Inflammatory macrophage treated with lipopolysaccharide for 1 hour (primary cell): ENCODE results near the gene CTNND2.

Experiments
- DNase-seq, 2 donors: peaks; one replicate each; pipeline ENCODE4 v3.0.0-alpha.2; 2020 to 2022

Gene CTNND2

DNA sequence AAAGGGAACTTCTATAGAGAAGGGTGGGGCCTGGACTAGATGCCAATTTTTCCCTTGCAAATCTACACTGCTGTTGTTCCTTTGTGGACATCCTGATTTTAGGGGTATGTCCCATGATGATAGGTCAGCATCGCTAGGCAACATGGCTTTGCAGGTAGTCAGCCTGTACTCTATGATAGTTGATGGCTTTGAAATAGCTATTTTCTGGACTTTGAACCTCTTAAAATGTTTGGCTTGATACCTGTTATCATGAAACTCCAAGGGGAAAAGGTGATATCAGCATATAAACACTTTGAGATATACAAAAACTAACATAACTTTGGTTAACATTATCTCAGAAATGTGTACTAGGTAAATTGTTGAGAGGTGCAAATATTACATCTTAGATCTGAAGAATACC is 533.2 kb downstream of the CTNND2 start:
- DNase-seq = no peak

DNA sequence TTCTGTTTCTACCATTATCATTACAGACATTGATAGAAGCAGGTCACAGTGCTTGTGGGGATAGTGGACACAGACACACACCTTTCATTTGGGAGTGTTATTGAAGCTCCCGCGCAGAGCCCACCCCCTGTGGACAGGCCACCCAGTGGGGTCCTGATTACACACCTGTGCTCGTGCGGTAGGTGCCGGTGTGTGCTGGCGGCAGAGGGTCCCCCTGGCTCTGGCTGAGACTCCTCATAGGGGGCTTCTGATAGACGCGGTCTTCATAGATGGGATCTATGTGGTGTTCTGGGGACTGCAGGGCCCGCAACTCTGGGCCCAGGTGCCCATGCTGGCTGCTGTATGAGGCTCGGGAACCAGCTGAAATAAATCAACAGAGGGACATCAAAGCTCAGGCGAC is 539.7 kb downstream of the CTNND2 start:
- no peak for DNase-seq

DNA sequence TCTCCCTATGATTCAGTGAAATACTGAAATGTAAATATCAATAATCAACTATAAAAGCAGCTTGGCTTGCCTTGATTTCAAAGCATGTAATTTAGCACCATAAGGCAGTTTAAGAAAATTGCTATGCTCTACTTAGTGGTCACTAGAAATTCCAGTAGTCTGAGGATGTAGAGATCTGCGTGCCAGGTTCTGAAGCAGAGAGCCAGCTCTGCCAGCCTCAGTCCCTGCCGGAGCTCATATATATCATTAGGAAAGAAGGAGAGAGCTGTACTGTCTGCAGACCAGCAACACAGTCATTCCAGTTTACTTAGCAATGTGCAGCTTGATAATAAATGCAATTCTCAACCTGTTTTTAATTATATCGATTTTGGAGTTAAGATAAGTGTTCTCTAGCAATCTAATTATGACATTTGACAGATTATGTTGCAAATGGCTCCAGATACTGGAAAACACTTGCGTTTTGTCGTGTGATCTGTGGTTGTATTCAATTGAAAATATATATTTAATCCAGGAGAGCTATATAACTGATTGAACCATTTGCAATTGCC is 540.5 kb downstream of the CTNND2 start:
- DNase-seq = no peak

DNA sequence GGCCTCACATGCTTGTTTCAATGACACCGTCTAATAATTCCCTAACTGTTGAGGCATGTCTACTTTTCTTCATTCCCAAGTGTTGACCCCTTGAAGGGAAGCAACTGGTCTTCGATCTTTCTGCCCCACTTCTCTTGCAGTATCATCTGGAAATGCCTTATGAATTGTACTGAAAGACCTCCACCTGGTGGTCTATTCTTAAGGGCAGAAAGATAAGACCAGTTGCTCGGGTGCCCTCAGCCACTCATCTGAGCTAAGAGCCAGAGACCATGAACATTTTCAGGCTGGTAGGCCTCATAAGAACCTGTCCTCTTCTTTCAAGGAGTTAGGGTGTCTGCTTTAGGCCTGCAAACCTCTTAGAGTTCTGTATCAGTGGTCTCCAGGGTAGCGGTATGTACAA is 542.5 kb downstream of the CTNND2 start:
- DNase-seq = no peak

DNA sequence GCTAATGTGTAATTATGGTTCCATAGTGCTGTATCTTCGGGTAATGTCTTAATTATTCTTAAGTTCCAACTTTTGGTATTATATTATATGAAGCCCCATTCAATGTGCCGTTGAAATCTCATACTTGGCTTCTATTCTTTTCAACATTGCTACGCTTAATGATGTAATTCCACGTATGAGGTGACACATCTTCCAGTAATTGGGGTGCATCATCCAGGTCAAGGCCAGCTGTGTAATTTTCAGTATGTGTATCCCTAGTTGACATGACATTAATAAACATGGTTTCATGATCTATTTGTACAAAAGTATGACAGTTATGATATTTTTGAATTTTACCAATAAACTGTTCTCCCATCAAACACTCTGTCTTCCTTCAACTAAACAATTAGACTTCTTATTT is 546.3 kb downstream of the CTNND2 start:
- no peak for DNase-seq

DNA sequence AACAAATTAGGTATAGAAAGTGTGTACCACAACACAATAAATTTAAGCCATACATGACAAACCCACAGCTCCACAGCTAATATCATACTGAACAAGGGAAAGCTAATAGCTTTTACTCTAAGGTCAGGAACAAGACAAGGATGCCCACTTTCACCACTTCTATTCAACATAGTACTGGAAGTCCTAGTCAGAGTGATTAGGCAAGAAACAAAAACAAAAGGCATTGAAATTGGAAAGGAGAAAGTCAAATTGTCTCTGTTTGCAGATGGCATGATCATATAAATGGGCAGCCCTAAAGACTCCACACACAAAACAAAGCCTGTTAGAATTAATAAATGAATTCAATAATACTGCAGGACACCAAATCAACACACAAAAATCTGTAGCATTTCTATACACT is 548.8 kb downstream of the CTNND2 start:
- no peak for DNase-seq

DNA sequence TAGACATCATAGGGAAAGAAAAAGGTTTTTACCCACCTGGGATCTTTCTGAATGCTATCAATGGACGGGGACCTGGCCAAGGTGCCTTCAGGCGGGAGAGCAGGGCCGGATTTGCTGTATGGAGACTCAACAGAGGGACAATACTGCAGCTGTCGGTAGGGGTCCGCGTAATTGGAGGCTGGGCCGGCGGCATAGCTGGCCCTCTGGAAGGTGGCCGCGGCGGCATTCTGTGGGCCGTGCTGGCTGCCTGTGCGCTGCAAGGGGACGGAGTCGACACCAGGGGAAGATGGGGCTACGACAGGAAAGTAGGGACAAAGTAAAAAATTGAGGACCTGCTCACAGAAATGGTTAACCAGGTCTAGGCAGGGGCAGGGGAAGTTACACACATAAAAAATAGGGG is 557.9 kb downstream of the CTNND2 start:
- no peak for DNase-seq

DNA sequence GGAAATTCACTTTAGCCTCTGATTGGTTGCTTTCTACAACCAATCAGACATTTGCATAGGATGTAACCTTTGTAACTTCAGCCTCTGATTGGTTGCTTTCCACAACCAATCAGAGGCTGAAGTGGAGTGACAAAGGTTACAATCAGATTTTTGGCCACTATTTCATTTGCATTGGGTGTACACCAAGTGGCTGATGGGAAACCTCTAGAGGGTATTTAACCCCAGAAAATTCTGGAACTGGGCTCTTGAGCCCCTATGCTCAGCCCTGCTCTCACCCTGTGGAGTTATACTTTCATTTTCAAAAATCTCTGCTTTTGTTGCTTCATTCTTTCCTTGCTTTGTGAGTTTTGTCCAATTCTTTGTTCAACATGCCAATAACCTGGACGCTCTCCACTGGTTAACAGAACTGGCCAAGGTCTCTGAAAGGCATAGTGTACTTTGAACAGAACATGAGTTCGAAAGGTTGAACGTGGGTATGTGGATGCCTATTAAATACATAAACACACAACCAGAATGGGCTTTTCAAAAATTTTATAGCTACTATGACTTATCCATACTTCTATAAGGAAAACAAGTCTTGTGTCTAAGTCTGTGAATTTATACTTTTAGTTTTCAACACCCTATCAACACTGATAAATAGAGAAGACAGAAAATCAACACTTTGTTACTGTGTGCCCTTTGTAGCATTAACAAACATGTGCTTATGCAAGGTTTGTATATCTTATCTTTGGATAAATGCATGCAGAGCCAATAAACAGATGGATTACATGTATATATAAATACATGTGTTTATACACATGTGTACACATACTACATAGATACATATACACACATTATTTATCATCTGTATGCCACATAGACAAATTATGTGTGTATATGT is 568.1 kb downstream of the CTNND2 start:
- no peak for DNase-seq

DNA sequence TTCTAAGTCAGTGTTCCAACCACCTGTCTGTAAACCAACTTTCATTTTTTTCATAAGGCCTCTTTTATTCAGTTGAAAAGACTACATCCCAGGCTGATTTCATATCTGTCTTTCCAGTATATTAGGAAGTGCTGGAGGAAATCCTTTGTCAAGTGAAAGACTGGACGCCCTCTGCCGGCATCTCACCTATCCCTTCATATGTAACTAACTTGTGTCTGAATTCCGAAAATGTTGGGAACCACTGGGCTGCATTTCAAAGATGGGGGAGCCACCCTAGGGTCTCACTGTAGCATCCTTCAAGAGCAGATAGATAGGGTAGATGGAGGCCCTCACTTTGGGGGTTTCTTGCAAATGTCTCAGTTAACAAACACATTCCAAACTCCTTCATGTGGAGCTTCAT is 569.8 kb downstream of the CTNND2 start:
- no peak for DNase-seq

DNA sequence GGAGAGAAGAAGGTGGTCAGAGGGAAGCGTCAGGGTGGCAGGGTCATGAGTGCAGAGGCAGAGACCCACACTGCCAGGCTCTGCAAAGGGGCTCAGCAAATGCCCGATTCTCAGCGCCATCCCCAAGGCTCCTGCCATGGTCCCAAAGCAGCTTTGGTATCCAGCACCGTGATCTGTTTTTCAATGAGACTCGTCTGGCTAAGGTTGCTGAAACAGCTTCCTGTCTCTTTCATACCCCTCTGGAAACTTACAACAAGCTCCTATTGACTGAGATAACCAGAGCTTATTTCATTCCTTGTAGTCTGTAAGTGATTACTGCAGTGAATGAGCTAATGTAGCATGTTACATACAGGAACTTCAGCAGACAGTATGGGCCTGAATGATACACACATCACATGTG is 574.6 kb downstream of the CTNND2 start:
- no peak for DNase-seq

DNA sequence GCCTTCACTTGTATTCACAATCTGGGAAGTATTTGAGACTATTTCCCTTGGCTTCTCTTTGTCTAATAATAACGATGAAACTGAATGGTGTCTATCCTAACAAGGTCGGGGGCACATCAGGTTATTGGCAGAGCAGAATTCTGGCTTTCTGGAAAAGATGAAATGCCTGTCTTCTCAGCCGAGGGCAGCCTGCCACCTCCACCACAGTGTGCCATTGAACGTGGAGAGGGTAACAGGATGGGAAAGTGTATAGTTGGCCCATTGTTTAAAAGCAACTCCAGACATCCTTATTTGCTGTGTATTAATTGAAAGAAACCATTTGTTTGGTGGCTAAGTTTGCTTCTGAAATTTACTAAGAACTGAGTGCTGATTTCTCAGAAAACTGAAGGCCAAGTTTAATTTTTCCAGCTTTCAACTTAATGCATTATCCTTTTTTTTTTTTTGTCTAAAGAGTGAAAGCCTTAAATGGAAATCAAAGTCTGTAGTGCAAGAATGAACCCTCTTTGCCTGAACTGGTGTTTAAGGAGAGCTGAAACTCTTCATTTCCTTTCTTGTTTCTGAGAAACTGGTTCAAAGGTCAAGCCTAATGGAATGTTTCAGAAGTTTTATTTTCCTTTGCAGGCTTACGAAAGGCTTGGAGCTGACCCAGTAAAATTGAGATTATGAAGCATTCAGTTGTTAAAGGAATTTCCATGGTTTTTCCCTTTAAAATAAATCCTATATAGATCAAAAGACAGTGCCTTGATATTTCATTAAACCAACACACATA is 579.5 kb downstream of the CTNND2 start:
- DNase-seq = peak; percentile 30 to 33

DNA sequence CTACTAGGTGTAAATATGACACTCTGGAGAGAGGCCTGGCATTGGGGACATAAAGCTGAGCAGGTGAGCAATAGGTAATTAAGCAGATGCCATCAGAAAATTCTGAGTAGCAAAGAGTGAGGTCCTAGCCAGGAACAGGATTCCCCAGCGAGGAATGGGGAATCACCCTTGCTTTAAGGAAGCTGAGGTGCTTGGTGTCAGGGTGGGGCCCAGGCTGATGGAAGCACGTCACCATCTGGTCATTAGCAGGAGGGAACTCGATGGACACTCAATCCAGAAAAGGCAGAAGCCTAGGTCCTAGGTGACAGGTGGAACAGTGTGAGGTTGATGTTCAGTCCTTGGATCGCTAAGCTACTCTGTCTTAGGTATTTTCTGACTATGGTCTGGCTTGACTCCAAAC is 580.5 kb downstream of the CTNND2 start:
- peak; percentile 11 to 17 for DNase-seq

DNA sequence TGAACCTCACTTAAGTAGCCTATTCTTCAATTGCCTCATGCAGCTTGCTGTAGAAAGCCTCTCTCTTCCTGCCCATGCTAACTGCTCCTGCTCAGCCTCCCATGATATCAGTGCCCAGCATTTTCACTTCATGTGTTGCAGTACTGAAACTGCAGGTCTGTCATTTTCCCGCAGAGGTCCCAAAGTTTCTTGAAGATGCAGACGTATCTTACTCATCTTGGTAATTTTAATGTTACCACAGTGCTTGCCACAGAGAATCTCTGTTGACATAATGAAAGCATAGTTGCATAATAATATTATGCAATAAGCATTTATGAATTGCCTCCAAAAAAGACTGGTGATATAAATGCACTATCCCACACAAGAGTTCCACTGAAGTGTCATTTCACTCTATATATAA is 582.1 kb downstream of the CTNND2 start:
- peak; percentile 95 for DNase-seq

DNA sequence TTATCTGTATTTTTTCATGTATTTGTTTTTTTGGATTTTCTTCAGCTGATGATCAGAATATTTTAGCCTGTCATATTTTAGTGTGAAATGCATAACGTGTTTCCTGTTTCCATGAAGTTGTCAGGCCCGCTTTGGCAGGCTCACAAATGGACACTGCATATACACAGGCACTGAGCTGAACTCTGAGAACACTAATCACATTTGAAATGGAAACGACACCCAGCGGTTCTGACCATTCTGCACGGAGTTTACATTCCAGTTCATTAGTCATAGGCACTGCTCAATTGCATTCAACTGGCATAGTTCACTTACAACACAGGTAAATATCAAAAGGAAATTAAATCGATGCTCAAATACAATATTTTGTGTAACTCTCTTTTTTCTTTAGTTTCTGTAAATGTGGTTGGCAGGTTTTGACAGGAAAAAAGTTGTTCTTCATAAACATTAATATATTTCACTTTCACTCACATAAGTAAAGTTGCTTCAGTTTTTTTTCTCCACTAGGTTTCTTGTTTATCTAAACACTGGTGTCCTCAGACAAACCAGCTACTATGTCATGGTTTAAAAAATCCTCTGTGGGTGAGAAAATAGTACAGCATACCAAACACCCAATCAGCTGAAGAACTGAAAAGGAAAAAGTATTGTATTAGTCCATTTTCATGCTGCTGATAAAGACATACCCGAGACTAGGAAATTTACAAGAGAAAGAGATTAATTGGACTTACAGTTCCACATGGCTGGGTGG is 584.2 kb downstream of the CTNND2 start:
- DNase-seq = no peak

DNA sequence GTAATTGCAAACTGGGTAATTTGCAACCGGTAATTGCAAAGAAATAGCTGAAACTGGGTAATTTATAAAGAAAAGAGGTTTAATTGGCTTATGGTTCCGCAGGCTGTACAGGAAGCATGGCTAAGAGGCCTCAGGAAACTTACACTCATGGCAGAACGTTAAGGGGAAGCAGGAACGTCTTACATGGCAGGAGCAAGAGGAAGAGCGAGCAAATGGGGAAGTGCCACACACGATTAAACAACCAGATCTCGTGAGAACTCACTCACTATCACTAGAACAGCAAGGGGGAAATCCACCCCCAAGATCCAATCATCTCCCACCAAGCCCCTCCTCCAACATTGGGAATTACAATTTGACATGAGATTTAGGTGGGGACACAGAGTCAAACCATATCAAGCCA is 590.6 kb downstream of the CTNND2 start:
- DNase-seq = peak in 1 of 2 donors; percentile 23

DNA sequence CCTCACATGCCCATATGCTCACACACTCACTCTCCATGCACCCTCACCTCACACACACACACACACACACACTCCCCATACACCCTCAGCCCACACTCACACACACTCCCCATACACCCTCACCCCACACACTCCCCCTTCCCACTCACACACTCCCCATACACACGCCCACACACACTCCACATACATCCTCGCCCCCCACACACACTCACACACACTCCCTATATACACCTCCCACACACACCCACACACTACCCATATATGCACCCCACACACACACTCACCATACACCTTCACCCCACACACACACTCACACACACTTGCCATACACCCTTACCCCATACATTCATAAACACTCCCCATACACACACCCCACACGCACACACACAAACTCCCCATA is 592.5 kb downstream of the CTNND2 start:
- DNase-seq = no peak

DNA sequence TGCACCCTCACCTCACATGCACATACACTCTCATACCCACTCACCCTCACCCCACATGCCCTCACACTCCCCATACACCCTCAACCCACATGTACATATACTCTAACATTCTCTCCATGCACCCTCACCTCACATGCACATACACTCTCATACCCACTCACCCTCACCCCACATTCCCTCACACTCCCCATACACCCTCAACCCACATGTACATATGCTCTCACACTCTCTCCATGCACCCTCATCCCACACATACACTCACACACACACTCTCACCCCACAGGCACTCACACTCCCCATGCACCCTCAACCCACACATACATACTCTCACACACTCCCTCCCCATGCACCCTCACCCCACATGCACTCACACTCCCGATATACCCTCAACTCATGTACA is 593.0 kb downstream of the CTNND2 start:
- DNase-seq = no peak

DNA sequence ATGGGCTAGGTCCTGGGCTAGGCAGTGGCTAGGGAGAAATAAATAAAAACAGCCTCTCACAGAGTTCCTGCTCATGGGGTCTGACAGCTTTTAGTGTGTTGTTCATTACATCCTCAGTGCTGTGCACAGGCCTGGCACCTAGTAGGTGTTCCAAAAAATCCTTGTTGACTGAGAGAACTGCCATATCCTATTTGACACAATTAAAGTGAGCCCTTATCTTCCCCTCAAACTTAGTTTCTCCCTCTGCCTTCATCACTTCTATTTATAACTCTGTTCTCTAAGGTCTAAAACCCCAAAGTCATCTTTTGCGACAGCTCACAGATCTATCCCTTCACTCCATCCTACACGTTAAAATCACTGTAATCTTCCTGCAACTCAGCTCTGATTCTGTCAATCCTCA is 594.1 kb downstream of the CTNND2 start:
- DNase-seq = no peak

DNA sequence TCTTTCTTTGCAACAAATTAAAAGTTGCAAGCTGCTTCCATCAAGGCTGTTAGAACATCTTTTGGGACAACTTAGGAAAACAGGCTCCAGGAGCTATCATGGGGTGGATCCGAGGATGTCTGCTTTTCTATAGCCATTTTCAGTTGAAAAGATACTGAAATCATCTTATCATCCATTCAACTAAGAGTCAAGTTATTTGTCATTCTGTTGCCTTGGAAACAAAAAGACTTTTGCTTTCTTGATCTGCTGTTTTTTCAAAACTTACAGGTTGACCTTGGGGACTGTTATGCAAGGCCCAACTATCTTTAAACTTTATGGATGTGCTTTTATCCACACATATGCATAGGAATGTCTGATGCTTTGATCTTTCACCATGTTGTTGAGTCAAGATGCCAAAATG is 597.9 kb downstream of the CTNND2 start:
- DNase-seq = no peak

DNA sequence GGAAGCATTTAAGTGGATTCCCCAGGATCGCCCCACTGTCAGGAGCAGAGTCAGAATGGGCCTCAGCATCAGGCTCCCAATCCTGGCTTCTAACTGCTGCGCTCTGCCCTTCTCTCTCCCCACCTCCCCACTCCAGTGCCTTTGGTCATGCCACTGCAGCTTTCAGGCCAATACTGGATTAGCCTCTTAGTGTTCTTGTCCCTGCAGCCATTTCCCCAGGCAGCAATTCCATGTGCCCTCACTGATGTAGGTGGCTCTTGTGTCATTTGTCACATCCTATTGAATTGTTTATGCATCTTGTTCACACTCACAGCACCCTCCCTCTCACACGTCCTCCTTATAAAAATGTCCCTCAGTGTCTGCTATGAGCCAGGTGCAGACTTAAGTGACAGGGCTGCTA is 599.0 kb downstream of the CTNND2 start:
- DNase-seq = no peak

DNA sequence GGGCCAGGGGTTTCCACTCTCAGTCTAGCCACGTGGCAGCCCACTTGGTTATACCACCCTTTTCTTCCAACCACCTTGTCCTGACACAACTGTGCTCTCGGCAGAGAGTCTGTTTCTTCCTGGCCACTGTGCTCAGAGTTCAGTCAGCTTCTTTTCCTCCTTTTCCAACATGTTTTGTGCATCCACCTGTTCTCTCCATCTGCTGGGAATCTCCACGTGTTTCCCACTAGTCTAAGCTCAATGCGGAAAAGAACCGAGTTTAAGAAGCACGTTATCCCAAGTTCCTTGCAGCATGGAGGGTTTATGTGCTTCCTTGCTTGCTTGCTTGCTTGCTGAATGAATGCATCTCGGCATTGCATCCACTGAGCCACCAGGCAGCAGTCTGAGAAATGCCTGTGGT is 599.6 kb downstream of the CTNND2 start:
- no peak for DNase-seq

DNA sequence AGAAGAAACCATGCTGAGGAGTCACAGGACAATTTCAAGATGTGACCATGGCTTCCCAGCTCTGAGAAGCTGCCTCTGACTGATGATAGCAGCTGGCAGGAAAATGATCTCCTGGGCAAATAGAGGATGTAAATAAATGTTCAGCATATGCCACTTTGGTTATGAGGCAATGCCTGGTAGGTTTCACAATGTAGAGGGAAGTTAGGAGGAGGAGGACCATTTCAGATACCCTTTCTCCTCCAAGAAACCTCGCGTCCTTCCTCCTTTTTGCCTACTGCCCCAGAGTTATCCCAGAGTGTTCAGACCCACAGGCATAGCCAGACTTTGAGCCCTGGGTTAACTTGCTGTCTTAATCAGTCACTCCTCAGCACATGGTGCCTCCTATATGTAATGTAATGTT is 601.6 kb downstream of the CTNND2 start:
- DNase-seq = peak; percentile 78 to 87

DNA sequence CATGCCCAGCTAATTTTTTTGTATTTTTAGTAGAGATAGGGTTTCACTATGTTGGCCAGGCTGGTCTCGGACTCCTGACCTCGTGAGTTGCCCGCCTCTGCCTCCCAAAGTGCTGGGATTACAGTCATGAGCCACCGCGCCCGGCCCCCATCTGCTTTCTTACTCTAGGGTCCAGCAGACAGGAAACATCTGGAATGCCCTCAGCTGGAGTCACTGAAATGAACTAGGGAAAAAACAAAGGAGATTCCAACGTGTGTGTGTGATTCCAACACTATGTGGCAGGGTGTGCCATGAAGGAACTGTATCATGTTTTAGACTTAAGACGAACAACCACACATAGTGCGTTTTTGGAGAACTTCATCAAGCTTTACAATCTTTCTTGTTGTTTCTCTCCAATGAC is 603.1 kb downstream of the CTNND2 start:
- DNase-seq = no peak
